ENCODE measurements around the gene NSG1. TPM values are rescaled to one million over a fixed set of nuclear protein-coding genes. Genes with fewer than 3 reads are reported as not detected.
A peak's percentile ranks its signal among the peaks of the same experiment; 100 is the strongest.

The NSG1 gene
- total and polyA plus RNA-seq, 2 of the 8 experiments (the other 6 are each of a cell fraction or from before 2014, with no cell fraction given): 35.7 to 61.4 TPM

GRCh38 chr4:4387531-4388310 lies 819 bp downstream of the NSG1 start (continued):
- TF ChIP-seq GTF2F1 (IDR thresholded peaks at IDR 0.05; ENCODE audit: borderline replicate concordance, low read depth, low read length): no peak
- TF ChIP-seq POLR2A (IDR thresholded peaks at IDR 0.05; ENCODE audit: control extremely low read depth in 1 of 2, low read depth in 2 of 2, low read length in 2 of 2): no peak
- no peak for TF ChIP-seq BRCA1 (IDR thresholded peaks at IDR 0.05; ENCODE audit: low read depth, low read length)
- TF ChIP-seq HDAC6 (IDR thresholded peaks at IDR 0.05; ENCODE audit: low read depth, low read length): no peak
- TF ChIP-seq EGR1 (IDR thresholded peaks at IDR 0.05; ENCODE audit: borderline replicate concordance, low read depth, low read length): no peak
- peak; percentile 63 for TF ChIP-seq SUZ12 (IDR thresholded peaks at IDR 0.05; ENCODE audit: low read length)
- no peak for TF ChIP-seq SP2 (IDR thresholded peaks at IDR 0.05; ENCODE audit: low read length)
- TF ChIP-seq PHF8 (conservative IDR thresholded peaks at IDR 0.05; ENCODE audit: low read depth, low read length): 0 out of 2 replicates have a peak, but pooled peaks have one; percentile 6
- TF ChIP-seq E2F6 (IDR thresholded peaks at IDR 0.05): peak; percentile 55; the same call in 1 of the 2 replicates
- no peak for TF ChIP-seq TCF12 (IDR thresholded peaks at IDR 0.05; ENCODE audit: low read depth, low read length)
- no peak for TF ChIP-seq HDAC2 (IDR thresholded peaks at IDR 0.05; ENCODE audit: borderline replicate concordance in 1 of 2, low read depth in 2 of 2, low read length in 2 of 2)

Data from H1 (cell line).